ENCODE measurements around the gene FIGNL2.

Gene FIGNL2

DNA sequence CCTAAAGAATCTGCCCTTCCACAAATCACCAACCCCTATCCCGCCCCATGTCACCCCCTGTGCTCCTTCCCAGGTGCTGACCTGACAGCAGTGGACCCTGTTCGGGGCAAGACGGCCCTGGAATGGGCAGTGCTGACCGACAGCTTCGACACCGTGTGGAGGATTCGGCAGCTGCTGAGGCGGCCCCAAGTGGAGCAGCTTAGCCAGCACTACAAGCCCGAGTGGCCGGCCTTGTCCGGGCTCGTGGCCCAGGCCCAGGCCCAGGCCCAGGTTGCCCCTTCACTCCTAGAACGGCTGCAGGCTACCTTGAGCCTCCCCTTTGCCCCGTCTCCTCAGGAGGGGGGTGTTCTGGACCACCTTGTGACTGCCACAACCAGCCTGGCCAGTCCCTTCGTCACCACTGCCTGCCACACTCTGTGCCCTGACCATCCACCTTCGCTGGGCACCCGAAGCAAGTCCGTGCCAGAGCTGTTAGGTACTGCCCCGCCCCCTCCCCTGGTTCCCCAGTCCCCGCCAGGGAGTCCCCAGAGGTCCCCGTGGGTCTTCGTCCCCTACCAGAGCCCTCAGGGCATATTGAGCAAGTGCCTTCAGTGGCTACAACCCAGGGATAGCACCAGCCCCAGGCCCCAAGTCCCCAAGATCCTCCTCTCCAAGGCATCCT lies 42.1 kb upstream of the FIGNL2 start:
- no peak overlapping the region for H3K27ac ChIP-seq
- TF ChIP-seq, protein P1, sequence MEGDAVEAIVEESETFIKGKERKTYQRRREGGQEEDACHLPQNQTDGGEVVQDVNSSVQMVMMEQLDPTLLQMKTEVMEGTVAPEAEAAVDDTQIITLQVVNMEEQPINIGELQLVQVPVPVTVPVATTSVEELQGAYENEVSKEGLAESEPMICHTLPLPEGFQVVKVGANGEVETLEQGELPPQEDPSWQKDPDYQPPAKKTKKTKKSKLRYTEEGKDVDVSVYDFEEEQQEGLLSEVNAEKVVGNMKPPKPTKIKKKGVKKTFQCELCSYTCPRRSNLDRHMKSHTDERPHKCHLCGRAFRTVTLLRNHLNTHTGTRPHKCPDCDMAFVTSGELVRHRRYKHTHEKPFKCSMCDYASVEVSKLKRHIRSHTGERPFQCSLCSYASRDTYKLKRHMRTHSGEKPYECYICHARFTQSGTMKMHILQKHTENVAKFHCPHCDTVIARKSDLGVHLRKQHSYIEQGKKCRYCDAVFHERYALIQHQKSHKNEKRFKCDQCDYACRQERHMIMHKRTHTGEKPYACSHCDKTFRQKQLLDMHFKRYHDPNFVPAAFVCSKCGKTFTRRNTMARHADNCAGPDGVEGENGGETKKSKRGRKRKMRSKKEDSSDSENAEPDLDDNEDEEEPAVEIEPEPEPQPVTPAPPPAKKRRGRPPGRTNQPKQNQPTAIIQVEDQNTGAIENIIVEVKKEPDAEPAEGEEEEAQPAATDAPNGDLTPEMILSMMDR (conservative IDR thresholded peaks at IDR 0.05), result no peak

DNA sequence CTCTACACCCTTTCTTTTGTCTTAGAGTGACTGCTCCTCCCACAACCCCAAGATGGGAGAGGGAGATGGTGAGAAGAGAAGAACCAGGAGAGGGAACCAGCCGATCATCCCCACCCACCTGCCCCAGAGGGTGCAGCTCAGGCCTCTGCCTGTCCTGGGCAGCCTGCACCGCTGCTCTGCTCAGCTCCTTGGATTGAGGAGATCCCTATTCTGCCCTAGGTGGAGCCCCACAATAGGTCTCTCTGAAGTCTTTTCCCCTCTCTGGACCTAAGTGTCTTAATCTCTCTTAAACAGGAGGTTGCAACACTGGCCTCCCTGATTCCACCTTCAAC lies 41.6 kb upstream of the FIGNL2 start:
- TF ChIP-seq, protein P1 (conservative IDR thresholded peaks at IDR 0.05), result no peak

DNA sequence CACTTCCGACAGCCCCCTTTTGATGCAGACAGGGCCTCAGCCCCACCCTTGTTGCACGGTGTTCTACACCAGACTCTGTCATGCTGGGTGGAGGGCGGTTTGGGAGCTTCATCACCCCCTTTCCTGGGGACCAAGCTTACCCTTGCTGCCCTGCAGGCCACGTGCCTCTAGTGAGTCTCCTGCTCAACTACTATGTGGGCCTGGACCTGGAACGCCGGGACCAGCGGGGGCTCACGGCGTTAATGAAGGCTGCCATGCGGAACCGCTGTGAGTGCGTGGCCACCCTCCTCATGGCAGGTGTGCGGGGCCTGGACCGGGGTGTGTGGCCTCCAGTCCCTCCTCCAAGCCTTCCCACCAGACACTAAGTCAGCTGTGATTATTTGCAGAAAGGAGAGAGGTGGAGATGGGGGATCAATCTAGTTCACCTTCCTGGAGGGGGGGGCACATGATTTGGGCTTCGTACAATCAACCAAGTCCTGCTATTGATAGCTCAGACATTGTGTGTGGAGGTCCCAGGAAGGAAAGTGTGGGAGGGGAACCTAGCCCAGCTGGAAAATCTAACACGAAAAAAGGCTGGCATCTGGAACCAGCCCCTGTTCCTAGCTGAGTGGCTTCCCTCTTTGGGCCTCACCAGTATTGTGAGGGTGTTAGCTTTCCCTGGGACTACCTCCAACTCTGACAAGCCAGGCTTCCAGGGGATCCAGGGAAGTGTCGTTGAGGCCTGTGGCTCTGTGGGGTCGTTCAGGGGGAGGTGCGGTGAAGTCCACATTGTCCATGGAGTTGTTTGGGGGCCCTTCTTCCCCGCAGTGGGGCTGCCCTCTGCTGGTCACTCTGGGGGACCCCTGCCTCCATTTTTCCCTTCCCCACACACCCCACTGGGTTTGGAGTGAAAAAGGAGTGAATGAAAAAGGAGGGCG lies 41.0 kb upstream of the FIGNL2 start:
- TF ChIP-seq, protein P1 (conservative IDR thresholded peaks at IDR 0.05), result no peak

More for the DNA sequence above, 41.6 kb upstream of the FIGNL2 start:
- H3K27ac ChIP-seq, result no peak overlapping the region

DNA sequence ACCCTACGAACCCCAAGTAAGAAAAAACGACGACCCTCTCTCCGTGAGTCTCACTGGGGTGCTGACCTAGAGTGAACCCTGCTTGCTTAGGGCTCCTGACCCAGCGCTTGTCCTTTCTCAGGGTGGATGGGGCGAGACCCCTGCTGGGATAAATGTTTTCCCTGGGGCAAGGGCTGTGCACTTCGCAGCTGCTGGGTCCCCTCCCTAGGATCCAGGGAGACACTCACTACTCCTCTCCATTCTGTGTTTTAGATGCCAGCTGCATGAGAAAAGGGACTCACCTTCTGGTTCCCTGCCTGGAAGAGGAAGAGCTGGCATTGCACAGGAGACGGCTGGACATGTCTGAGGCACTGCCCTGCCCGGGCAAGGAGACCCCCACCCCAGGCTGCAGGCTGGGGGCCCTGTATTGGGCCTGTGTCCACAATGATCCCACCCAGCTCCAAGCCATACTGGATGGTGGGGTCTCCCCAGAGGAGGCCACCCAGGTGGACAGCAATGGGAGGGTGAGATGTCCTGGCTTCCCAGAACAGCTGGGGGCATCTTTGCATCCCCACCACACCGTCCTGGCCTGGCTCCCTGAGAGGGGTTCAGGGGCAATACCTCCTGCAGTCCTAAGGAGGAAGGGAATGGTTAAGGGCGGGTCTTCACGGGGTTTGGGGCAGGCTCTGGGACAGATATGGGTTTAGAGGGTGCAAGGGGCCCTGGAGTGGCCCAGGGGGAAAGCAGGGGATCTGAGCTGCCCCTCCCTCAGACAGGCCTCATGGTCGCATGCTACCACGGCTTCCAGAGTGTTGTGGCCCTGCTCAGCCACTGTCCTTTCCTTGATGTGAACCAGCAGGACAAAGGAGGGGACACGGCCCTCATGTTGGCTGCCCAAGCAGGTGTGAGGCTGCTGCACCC lies 40.0 kb upstream of the FIGNL2 start:
- no peak overlapping the region for H3K27ac ChIP-seq
- TF ChIP-seq, protein P1 (conservative IDR thresholded peaks at IDR 0.05), result no peak

More for the DNA sequence above, 41.0 kb upstream of the FIGNL2 start:
- H3K27ac ChIP-seq, result no peak overlapping the region

DNA sequence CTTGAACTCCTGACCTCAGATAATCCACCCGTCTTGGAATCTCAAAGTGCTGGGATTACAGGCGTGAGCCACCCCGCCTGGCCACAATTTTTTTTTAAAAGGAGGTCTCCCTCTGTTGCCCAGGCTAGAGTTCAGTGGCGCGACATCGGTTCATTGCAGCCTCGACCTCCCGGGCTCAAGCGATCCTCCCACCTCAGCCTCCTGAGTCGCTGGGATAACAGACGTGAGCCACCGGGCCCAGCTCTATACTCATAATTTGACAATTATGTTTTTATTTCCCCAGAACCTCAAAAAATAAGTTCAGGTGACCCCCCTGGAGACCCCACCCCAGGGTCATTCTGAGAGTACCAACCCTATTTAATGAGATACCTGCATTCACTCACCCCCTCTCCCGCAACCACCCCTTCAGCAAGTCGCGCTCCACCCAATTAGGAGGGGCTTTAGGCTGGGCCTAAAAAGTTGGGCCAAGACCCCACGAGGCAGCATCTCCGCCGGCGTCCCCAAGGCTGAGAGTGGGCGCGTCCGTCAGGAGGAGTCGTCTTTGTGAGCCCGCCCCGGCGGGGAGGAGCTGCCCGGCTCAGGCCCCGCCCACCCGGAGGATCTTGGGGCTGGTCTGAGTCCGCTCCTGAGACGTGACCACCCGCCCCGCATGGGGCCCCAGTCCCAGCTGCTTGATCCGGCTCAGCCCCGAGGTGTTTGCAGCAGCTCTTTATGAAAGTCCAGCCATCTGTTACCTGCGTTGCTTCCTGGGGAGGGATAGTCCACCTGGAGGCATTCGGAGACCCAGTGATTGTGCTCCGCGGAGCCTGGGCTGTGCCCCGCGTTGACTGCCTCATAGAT lies 39.2 kb upstream of the FIGNL2 start, which contains the start of gene ANKRD33:
Gene ANKRD33 (plus strand): TSS at position 628 of the 840 bp plus-strand sequence. CDS start 84 bp downstream, at position 712.
- H3K27ac ChIP-seq, result no peak within 1 kb of the TSS
- TF ChIP-seq, protein P1 (conservative IDR thresholded peaks at IDR 0.05), result no peak

DNA sequence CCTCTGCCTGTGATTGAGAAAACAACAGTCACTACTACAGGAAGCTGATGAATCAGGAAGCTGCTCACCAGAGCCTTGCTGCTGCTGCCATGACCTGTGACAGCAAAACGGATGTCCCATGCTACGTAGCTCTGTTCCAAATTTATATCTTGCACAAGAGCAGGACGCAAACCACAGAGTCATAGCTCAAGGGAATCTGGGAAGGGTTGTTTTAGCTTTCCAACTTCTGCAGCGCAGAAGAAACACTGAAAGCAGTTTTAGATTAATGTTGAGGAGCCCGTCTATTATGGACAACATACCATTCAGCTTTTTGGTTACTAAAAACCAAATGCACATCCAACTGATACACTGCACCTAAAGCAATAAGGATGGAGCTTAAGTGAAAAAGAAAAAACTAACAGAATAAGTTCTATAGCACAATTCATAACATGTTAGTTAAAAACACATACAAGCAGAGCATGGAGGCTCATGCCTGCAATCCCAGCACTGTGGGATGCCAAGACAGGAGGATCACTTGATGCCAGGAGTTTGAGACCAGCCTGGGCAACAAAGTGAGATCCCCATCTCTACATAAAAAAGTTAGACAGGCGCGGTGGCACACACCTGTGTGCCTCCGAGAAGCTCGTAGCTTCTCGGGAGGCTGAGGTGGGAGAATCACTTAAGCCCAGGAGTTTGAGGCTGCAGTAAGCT lies 37.6 kb upstream of the FIGNL2 start:
- H3K27ac ChIP-seq, result peak overlapping the region; percentile 14; the same call in 1 of the 2 replicates

DNA sequence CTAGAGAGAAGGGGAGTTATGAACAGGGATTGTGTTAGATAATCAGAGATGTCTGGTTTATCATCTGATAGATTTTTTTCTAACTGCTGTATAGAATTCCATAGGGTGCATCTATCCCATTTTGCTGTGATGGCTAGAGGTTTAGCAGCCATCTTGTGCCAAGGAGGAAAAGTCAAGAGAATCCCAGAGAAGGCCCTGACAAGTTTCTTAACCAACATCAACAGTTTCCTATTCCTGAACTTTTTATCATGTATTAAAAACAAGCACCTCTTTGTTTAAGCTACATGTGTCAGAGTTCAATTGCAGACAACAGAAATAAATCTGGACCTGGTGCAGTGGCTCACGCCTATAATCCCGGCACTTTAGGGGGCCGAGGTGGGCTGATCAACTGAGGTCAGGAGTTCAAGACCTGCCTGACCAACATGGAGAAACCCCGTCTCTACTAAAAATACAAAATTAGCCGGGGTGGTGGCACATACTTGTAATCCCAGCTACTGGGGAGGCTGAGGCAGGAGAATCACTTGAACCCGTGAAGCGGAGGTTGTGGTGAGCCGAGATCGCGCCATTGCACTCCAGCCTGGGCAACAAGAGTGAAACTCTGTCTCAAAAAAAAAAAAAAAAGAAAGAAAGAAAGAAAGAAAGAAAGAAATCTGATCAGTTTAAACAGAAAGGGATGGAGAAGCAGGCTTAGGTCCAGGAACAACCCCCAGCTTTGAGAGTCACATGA lies 36.9 kb upstream of the FIGNL2 start:
- H3K27ac ChIP-seq, result peak overlapping the region; percentile 14; the same call in 1 of the 2 replicates

More for the DNA sequence above, 37.6 kb upstream of the FIGNL2 start:
- TF ChIP-seq, protein P1 (conservative IDR thresholded peaks at IDR 0.05), result no peak
